HPDE6-E6E7 (cell line): ENCODE measurements around the gene GYS1.
"Not testable (repeated sequence)": the region's sequence is repeated elsewhere in the genome, so short reads cannot be mapped to it uniquely, and the experiment has no call there.

Source experiments
- DNase-seq: peaks from one replicate; pipeline ENCODE4 v3.0.0; 2011; ENCODE audit warnings: missing footprints; ENCODE audit errors: extremely low spot score

The GYS1 gene

GRCh38 chr19:48938256-48938655 lies 54.9 kb downstream of the GYS1 start:
- no peak for DNase-seq

DNA sequence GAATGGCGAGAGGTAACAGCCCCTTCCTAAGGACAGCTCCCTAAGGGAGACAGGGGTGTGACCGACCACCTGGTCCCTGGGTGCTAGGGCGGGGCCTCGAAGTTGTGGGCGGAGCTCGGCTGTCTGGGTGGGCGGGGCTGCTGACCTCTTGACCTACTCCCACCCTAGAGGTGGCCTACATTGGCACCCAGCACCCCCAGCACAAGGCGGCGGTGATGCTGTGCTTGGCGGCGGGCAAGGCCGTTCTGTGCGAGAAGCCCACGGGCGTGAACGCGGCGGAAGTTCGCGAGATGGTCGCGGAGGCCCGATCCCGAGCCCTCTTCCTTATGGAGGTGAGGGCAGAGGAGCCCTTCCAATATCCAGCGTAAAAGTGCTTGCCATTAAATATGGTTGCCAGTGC lies 57.2 kb downstream of the GYS1 start:
- DNase-seq = no peak

GRCh38 chr19:48934837-48935236 lies 58.3 kb downstream of the GYS1 start:
- no peak for DNase-seq

DNA sequence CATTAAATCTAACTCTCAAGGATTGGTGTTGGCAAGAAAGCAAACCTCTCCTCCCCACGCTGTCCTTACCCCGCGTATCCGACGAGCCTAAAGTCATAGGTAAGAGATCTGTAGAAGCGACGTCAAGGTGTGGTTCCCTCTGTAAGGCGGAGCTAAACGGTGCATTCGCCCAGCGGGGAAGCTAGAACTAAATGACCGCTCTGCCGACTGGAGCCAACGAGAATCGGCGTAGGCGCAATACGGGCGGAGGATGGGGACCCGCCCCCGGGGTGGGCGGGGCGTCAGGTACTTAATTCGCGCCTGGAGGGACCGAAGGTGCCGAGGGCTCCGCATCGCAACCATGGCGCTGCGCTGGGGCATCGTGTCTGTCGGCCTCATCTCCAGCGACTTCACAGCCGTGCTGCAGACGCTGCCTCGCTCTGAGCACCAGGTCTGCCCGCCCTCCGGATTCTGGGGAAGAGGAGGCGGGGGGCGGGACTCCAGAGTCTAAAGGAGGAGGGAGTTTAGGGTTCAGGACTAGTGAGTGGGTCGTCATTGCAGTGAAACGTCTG lies 59.7 kb downstream of the GYS1 start, which contains the start of gene DHDH:
TSS of gene DHDH (plus strand) at position 318 of the 551 bp plus-strand sequence. CDS start at position 341, 23 bp downstream.
- DNase-seq = peak; percentile 92

GRCh38 chr19:48928164-48929025 lies 64.7 kb downstream of the GYS1 start:
- DNase-seq = no peak

GRCh38 chr19:48927692-48928091 lies 65.4 kb downstream of the GYS1 start:
- DNase-seq = not testable (repeated sequence)

DNA sequence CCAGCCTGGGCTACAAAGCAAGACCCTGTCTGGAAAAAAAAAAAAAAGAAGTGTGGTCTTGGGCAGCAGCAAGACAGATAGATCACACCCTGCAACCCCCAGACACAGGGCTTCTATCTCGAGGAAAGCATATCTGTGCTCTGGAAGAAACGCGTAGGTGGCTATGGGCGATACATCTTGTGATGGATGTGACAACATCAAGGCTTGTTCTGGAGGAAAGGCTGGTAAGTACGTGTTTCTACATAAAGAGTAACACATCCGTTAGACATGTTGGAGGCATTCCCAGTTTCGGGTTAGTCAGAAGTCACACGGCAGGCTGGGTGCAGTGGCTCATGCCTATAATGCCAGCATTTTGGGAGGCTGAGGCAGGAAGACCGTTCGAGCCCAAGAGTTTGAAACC lies 66.2 kb downstream of the GYS1 start:
- peak; percentile 77 for DNase-seq

- DNase-seq = not testable (repeated sequence)
Observed at GRCh38 chr19:48925890-48926289, 67.2 kb downstream of the GYS1 start.

DNA sequence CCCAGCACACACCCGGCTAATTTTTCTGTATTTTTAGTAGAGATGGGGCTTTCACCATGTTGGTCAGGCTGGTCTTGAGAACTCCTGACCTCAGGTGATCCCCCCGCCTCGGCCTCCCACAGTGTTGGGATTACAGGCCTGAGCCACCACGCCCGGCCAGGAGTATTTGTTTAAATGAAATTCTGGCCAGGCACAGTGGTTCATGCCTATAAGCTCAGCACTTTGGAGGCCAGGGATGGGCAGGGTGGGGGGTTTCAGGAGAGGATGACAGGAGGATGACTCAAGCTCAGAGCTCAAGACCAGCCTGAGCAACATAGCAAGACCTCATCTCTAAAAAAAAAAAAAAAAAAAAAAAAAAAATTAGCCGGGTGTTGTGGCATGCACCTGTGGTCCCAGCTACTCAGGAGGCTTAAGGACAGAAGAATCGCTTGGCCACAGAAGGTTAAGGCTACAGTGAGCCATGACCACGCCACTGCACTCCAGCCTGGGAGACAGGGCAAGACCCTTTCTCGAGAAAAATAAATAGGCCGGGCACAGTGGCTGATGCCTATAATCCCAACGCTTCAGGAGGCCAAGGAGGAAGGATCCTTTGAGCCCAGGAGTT lies 67.8 kb downstream of the GYS1 start:
- no peak for DNase-seq

GRCh38 chr19:48922548-48923490 lies 70.3 kb downstream of the GYS1 start:
- DNase-seq = no peak

GRCh38 chr19:48921721-48922500 lies 71.2 kb downstream of the GYS1 start:
- DNase-seq = no peak

DNA sequence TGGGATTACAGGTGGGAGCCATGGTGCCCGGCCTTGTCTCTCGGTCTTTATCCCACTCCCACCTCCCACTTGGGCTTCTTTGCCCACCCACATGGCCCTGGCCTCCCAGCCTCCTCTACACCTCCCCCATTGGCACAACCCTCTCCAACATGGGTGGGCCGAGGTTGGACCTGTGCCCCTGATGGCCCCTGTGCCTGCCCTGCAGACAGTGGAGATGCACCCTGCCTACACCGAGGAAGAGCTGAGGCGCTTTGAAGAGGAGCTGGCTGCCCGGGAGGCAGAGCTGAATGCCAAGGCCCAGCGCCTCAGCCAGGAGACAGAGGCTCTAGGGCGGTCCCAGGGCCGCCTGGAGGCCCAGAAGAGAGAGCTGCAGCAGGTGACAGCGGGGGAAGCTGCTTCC lies 72.2 kb downstream of the GYS1 start:
- DNase-seq = no peak

- not testable (repeated sequence) for DNase-seq
Observed at GRCh38 chr19:48919271-48919670, 73.8 kb downstream of the GYS1 start.

- no peak for DNase-seq
Observed at GRCh38 chr19:48918801-48919247, 74.3 kb downstream of the GYS1 start.
